K562 (cell line): ENCODE data around the gene RUNX1. TPM values are rescaled to one million over a fixed set of nuclear protein-coding genes. Genes with fewer than 3 reads are reported as not detected.

Source experiments
- ATAC-seq: fragments of 200-7000 bp; cut with Tn5 transposase; 3 replicates; pipeline ENCODE4 v1.9.1; 2020; ENCODE audit warnings: moderate library complexity
- BruUV-seq: library from RNA; stranded (reverse); fragments of 400-500 nt; replicated peaks from 2 replicates; lab custom pipeline; 2021; lab: Mats Ljungman, UMichigan
- CTCF ChIA-PET: fragments of 300-600 bp; formaldehyde crosslinking; extraction: SDS; loops from one replicate; lab custom pipeline; 2021; ENCODE audit warnings: low intra/inter-chr PET ratio; lab: Yijun Ruan, JAX
- POLR2A ChIA-PET: fragments of 300-600, 350-650 bp; sonication (Branson Sonifier 250); formaldehyde crosslinking; extraction: SDS; loops from one replicate; lab custom pipeline; 2021; ENCODE audit warnings: antibody characterized with exemption, inconsistent platforms; lab: Yijun Ruan, JAX
- DNase-seq, 4 experiments: peaks; one replicate each; pipeline versions ENCODE4 v3.0.0 to v3.0.0-alpha.2; 2011 to 2018; ENCODE audit warnings: low spot score in 3 of 4, mixed read lengths in 3 of 4; ENCODE audit errors: extremely low read depth in 1 of 4
- FAIRE-seq: peaks from 2 replicates; lab custom pipeline; 2011; peaks lifted over from hg19 to GRCh38; lab: Jason Lieb, UNC
- H2AFZ ChIP-seq: 2 replicates; pipeline ENCODE4 v1.6.0; 2011; ENCODE audit warnings: low read depth, low read length, control low read depth, inconsistent platforms
- H3K27ac ChIP-seq: fragments of 200-600 bp; 3 replicates; pipeline ENCODE4 v1.8.0; 2011; ENCODE audit warnings: low read depth, mild to moderate bottlenecking, control low read depth, inconsistent platforms, low read length, moderate library complexity, mixed read lengths; ENCODE audit errors: extremely low read depth
- H3K27me3 ChIP-seq, 2 experiments: fragments of 300-600 bp in 1 of 2; 2 replicates in 1 of 2; 3 replicates in 1 of 2; pipeline versions ENCODE4 v1.6.0 to v1.8.0; 2011; ENCODE audit warnings: inconsistent platforms in 2 of 2, low read length in 2 of 2, mild to moderate bottlenecking in 1 of 2, mixed read lengths in 1 of 2, moderate library complexity in 1 of 2; ENCODE audit not compliant: control insufficient read depth in 2 of 2, insufficient read depth in 2 of 2
- H3K36me3 ChIP-seq: fragments of 300-600 bp; 3 replicates; pipeline ENCODE4 v1.8.0; 2011; ENCODE audit warnings: mild to moderate bottlenecking, low read length, inconsistent platforms; ENCODE audit not compliant: control insufficient read depth, insufficient read depth
- H3K4me1 ChIP-seq, 2 experiments: fragments of 200-600 bp in 1 of 2; replicated peaks in 1 of 2; 2 replicates in 1 of 2; 3 replicates in 1 of 2; pipeline versions ENCODE4 v1.5.1 to v1.8.0; 2011; ENCODE audit warnings: inconsistent platforms in 2 of 2, low read length in 2 of 2, mild to moderate bottlenecking in 1 of 2, mixed read lengths in 1 of 2, moderate library complexity in 1 of 2; ENCODE audit not compliant: control insufficient read depth in 2 of 2, insufficient read depth in 2 of 2
- H3K4me2 ChIP-seq: 2 replicates; pipeline ENCODE4 v1.6.1; 2011; ENCODE audit warnings: low read length, control low read depth, inconsistent platforms, mixed read lengths; ENCODE audit not compliant: insufficient read depth
- H3K4me3 ChIP-seq: fragments of 200-600 bp; sonication (generic), shearing (Covaris generic); 2 replicates; pipeline ENCODE4 v1.5.1; 2016; ENCODE audit warnings: control low read depth, inconsistent platforms
- H3K79me2 ChIP-seq: fragments of 200-600 bp; 3 replicates; pipeline ENCODE4 v1.8.0; 2011; ENCODE audit warnings: low read length, inconsistent platforms; ENCODE audit not compliant: control insufficient read depth, insufficient read depth
- H3K9ac ChIP-seq, 2 experiments: 2 replicates each; pipeline versions ENCODE4 v1.6.0 to v1.6.1; 2011; ENCODE audit warnings: low read depth in 2 of 2, low read length in 2 of 2, control low read depth in 1 of 2, inconsistent platforms in 1 of 2, mild to moderate bottlenecking in 1 of 2, mixed read lengths in 1 of 2; ENCODE audit not compliant: insufficient read depth in 1 of 2
- H3K9me1 ChIP-seq: one replicate; pipeline ENCODE4 v1.6.0; 2011; ENCODE audit warnings: inconsistent platforms, mild to moderate bottlenecking, low read length, moderate library complexity; ENCODE audit not compliant: control insufficient read depth, insufficient read depth
- H3K9me3 ChIP-seq: replicated peaks from 2 replicates; pipeline ENCODE4 v1.5.1; 2011; ENCODE audit warnings: low read depth, low read length, inconsistent platforms; ENCODE audit not compliant: control insufficient read depth, insufficient read depth
- H4K20me1 ChIP-seq: replicated peaks from 2 replicates; pipeline ENCODE4 v1.6.1; 2011; ENCODE audit warnings: low read length, inconsistent platforms, mixed read lengths; ENCODE audit not compliant: control insufficient read depth, insufficient read depth
- ARID1B ChIP-seq: fragments of 450-650 bp; IDR thresholded peaks from 2 replicates; pipeline ENCODE4 v1.6.1; 2016; ENCODE audit warnings: antibody characterized with exemption, mild to moderate bottlenecking, inconsistent platforms
- ASH1L ChIP-seq: fragments of 450-650 bp; IDR thresholded peaks from 2 replicates; pipeline ENCODE4 v1.6.1; 2018; ENCODE audit warnings: borderline replicate concordance, mild to moderate bottlenecking, low read depth; ENCODE audit not compliant: partially characterized antibody
- BACH1 ChIP-seq: fragments of 200-800 bp; sonication (Bioruptor generic); IDR thresholded peaks from 2 replicates; pipeline ENCODE4 v1.6.1; 2016; ENCODE audit warnings: missing genetic modification characterization, missing compliant biosample characterization
- CLOCK ChIP-seq: fragments of 250-450 bp; sonication (Bioruptor Pico); IDR thresholded peaks from 2 replicates; pipeline ENCODE4 v1.4.0; 2020; ENCODE audit warnings: mild to moderate bottlenecking, moderate library complexity, borderline replicate concordance
- CSDE1 ChIP-seq, 2 experiments: fragments of 450-650 bp; IDR thresholded peaks; 2 replicates each; pipeline ENCODE4 v1.6.1; 2016; ENCODE audit warnings: mild to moderate bottlenecking in 1 of 2
- CXXC5 ChIP-seq: fragments of 250-450 bp; sonication (Bioruptor Pico); IDR thresholded peaks from 2 replicates; pipeline ENCODE4 v1.8.0; 2022; ENCODE audit warnings: inconsistent platforms, mild to moderate bottlenecking, moderate library complexity
- ELF4 ChIP-seq: fragments of 450-650 bp; formaldehyde crosslinking; IDR thresholded peaks from 2 replicates; pipeline ENCODE4 v1.4.0; 2022; ENCODE audit warnings: missing genetic modification characterization
- FOXK1 ChIP-seq: sonication (generic); formaldehyde crosslinking; IDR thresholded peaks from 2 replicates; pipeline ENCODE4 v1.8.0; 2022; ENCODE audit warnings: missing genetic modification reagents, mild to moderate bottlenecking, borderline replicate concordance
- FOXM1 ChIP-seq, 2 experiments: fragments of 450-650 bp in 1 of 2; sonication (generic) in 1 of 2; formaldehyde crosslinking in 1 of 2; IDR thresholded peaks; 2 replicates each; pipeline versions ENCODE4 v1.6.1 to v1.9.0; 2017 to 2022; ENCODE audit warnings: low read depth in 2 of 2, mild to moderate bottlenecking in 2 of 2, missing genetic modification reagents in 1 of 2, moderate library complexity in 1 of 2
- MLX ChIP-seq, 2 experiments: fragments of 450-650 bp in 1 of 2; sonication (generic) in 1 of 2; formaldehyde crosslinking; conservative IDR thresholded peaks; 2 replicates each; pipeline versions ENCODE4 v1.4.0 to v1.8.1; 2020 to 2022; ENCODE audit warnings: mild to moderate bottlenecking in 1 of 2, missing genetic modification reagents in 1 of 2
- NFATC3 ChIP-seq: fragments of 450-650 bp; IDR thresholded peaks from 2 replicates; pipeline ENCODE4 v1.6.1; 2017; ENCODE audit warnings: mild to moderate bottlenecking
- TAF1 ChIP-seq: IDR thresholded peaks from 2 replicates; pipeline ENCODE4 v1.6.1; 2011; ENCODE audit warnings: mild to moderate bottlenecking, low read length, moderate library complexity; ENCODE audit not compliant: insufficient read depth, control insufficient read depth, severe bottlenecking; ENCODE audit errors: extremely low read depth
- USF2 ChIP-seq: sonication (generic); formaldehyde crosslinking; IDR thresholded peaks from 2 replicates; pipeline ENCODE4 v1.5.0; 2020; ENCODE audit warnings: missing genetic modification reagents
- ZBED1 ChIP-seq: IDR thresholded peaks from 2 replicates; pipeline ENCODE4 v1.6.1; 2014
- ZEB2 ChIP-seq: fragments of 450-650 bp; IDR thresholded peaks from 2 replicates; pipeline ENCODE4 v1.6.1; 2016
- ZNF316 ChIP-seq: fragments of 450-650 bp; IDR thresholded peaks from 2 replicates; pipeline ENCODE4 v1.6.1; 2016
- WGBS: fragments of 100-300 bp; shearing (Covaris generic); methylation state at CpG from one replicate; pipeline ENCODE4 v1.1.6; 2016; ENCODE audit warnings: low coverage, mixed read lengths; ENCODE audit not compliant: insufficient coverage; ENCODE audit errors: missing lambda C conversion rate; 5-methylcytosine and 5-hydroxymethylcytosine counted together
- in situ Hi-C: fragments of 300-500 bp; cut with MboI; formaldehyde crosslinking; loops from 4 replicates; pipeline ENCODE4 v1.15.0; 2018; ENCODE audit warnings: inconsistent platforms, mixed read lengths
- intact Hi-C: fragments of 100-400 bp; cut with micrococcal nuclease; formaldehyde crosslinking; loops from 2 replicates; pipeline ENCODE4 v1.14.2; 2022
- polyA plus RNA-seq, 8 experiments: library from polyadenylated mRNA; depleted of rRNA in 4 of 8; stranded (reverse) in 5 of 8; unstranded in 3 of 8; fragments of >200 nt; fragmentation: Nextera tagmentation in 2 of 8; fragmentation: Illumina TruSeq in 1 of 8; extraction: Ambion mirVana in 2 of 8; extraction: Trizol in 1 of 8; gene quantifications; 2 replicates each; pipeline versions ENCODE4 v1.2.1 to v1.2.3, GENCODE V29; 2011 to 2014; ENCODE audit warnings: inconsistent platforms in 1 of 8, missing spikeins in 1 of 8
- total RNA-seq, 7 experiments: library from RNA; depleted of rRNA in 6 of 7; stranded (reverse); fragments of >200 nt in 6 of 7; fragmentation: Illumina TruSeq in 2 of 7; extraction: Trizol in 2 of 7; gene quantifications; 2 replicates each; pipeline versions ENCODE4 v1.2.1 to v1.2.3, GENCODE V29; 2011 to 2021; ENCODE audit warnings: low replicate concordance in 1 of 7

RUNX1 gene
- total and polyA plus RNA-seq, 9 of the 15 experiments (the other 6 are each of a cell fraction or from before 2014, with no cell fraction given): 2.2 to 68.6 (median 17.8) TPM

- TF ChIP-seq FOXM1 (IDR thresholded peaks at IDR 0.05; ENCODE audit: low read depth) (no peak), FOXM1 (CRISPR knock-in tag; IDR thresholded peaks at IDR 0.05; ENCODE audit: low read depth) (no peak), CSDE1 (IDR thresholded peaks at IDR 0.05) (no peak), CLOCK (CRISPR knock-in tag) (no peak), FOXK1 (CRISPR knock-in tag) (no peak), ELF4 (no peak), CXXC5 (CRISPR knock-in tag) (0 out of 2 replicates have a peak, but pooled peaks have one; percentile 30), NFATC3 (no peak), ARID1B (peak; percentile 41), ZNF316 (peak; percentile 39; the same call in 1 of the 2 replicates)
Measured at GRCh38 chr21:34950980-34951379, 98.1 kb downstream of the RUNX1 start (continued).

GRCh38 chr21:34949499-34949898 is 99.6 kb downstream of the RUNX1 start:
- 72% methylated on average over 10 of the region's 10 CpGs for WGBS
- DNase-seq: no peak
- H3K79me2 ChIP-seq: no peaks in the 10 kb centered on the region
- TF ChIP-seq ZEB2 (no peak), TAF1 (no peak), MLX (CRISPR knock-in tag; conservative IDR thresholded peaks at IDR 0.05) (no peak), CXXC5 (CRISPR knock-in tag) (0 out of 2 replicates have a peak, but pooled peaks have one; percentile 17), USF2 (CRISPR knock-in tag) (no peak), BACH1 (tag) (no peak), ZBED1 (no peak), ASH1L (no peak)
- FAIRE-seq: no peak
- no peaks in the 10 kb centered on the region for H4K20me1 ChIP-seq
- 0 out of 4 replicates have a peak overlapping the region, but pooled peaks of 1 of the 2 experiments have one; percentile 39 for H3K9ac ChIP-seq
- in situ Hi-C loops: no loop called here
- H3K9me1 ChIP-seq: no peaks in the 10 kb centered on the region
- H3K27ac ChIP-seq: no peak overlapping the region
- intact Hi-C loops: no loop called here
- no peaks in the 10 kb centered on the region for H3K9me3 ChIP-seq
- peak overlapping the region; percentile 10; the same call in 1 of the 2 replicates for H2AFZ ChIP-seq
- no peak for ATAC-seq
- H3K27me3 ChIP-seq: no peaks in the 10 kb centered on the region
- no peak overlapping the region for H3K4me3 ChIP-seq
- BruUV-seq: no TSS peak
- CTCF ChIA-PET: no interaction called here
- peaks cover 12 to 49% of the 10 kb centered on the region in 2 experiments for H3K4me1 ChIP-seq
- H3K4me2 ChIP-seq: no peak overlapping the region
- POLR2A ChIA-PET: interaction anchor here (0.5 kb wide), 1 partner anchor 24 kb away, joined by 3 read pairs; no protein-coding TSS in a partner anchor
- no peaks in the 10 kb centered on the region for H3K36me3 ChIP-seq
